Stimulated activated CD4-positive, alpha-beta T cell treated with anti-CD3 and anti-CD28 coated beads, Interleukin-15, amount 100 ng/mL, for 48 hours (primary cell): Measurements from ENCODE around the gene IGDCC3.
"Not testable (repeated sequence)": the region's sequence is repeated elsewhere in the genome, so short reads cannot be mapped to it uniquely, and the experiment has no call there.

Experiments
- DNase-seq, 2 donors: peaks; one replicate each; pipeline ENCODE4 v3.0.0-alpha.2; 2020; ENCODE audit warnings: low read depth in 2 of 2

Gene IGDCC3

DNA sequence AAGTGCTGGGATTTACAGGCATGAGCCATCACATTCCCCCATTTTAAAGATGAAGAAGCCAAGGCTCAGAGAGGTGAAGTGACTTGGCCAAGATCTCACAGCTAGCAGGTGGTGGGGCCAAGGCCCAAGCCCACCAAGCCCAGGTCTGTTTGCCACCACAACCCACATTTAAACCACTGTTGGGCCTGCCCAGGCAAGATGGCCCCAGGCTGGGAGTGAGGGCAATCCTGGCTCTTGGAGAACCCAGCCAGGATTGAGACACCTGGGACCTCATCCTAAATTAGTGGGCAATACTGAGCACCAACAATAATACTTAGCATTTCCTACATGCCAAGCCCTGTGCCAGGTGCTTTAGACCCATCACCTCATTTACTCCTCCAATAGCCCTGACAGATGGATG lies 6.9 kb downstream of the IGDCC3 start:
- no peak for DNase-seq

DNA sequence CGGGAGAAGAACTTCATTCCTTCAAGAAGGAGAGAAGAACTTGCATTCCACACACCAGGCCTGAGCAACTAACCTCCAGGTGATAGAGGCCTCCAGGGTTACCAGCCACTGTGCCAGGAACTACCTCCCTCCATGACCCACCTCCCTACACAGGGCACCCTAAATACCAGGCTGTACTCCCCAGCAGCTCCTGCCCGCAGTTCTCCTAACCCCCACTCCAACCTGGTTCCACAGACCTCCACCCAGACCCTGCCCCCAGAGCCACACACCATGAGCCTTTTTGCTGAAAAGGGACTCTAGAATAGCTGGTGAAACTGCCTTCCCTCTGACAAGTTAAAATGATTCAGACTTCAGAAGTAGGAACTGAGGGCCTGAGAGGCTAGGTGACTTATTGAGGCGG lies 8.2 kb downstream of the IGDCC3 start:
- no peak for DNase-seq

DNA sequence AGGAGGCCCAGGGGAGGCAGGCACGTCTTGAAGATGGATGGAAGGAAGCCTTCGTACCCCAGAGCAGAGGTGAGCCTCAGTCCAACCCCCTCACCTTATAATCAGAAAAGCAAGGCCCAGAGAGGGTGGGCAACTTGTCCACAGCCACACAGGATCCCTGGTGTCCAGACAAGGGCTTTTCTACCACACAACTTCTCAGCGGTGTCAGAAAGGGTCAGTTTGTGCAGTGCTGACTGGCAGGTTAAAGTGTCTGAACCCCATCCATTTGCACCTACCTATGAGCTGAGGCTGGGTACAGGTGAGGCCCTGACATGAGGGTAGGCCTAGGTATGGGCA lies 8.6 kb downstream of the IGDCC3 start:
- DNase-seq, result no peak

DNA sequence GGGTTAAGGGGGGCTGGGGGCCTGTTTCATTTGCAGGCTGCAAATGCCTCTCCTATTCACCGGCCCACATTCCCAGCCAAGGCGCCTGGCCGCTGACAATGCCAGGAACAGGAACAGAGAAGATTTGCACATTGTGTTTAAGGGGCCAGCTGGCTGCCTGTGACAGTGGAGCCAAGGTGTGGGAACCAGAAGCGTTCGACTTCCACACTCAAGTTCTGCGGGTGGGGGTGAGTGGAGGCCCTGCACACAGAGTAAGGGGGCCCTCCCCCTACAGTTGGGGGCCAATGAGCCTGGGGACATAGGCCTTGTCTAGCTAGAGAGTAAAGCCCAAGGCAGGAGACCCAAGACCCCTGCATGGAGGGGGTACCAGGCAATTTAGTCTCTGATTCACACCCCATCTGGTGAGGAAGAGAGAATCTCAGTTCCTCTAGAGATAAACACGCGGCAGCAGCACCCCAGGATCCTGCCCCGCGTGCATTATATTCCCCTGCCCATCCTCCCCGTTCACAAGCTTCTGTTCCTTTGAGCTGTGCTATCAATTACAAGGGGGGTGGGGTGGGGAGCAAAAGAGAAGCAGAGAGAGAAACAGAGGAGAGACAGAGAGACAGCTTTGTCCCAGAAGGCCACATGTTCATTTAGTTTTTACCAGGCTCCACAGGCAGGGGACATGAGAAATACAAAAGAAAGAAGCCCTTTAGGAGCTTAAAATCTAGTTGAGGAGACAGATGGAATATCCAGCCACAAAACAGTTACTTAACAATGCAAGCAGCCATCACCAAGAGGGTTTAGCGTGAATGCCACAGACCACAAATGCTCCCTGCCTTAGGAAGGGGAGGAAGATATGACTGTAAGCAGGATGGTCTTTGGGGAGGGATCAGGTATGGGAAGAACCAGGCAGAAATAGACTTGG lies 9.2 kb downstream of the IGDCC3 start:
- no peak for DNase-seq

DNA sequence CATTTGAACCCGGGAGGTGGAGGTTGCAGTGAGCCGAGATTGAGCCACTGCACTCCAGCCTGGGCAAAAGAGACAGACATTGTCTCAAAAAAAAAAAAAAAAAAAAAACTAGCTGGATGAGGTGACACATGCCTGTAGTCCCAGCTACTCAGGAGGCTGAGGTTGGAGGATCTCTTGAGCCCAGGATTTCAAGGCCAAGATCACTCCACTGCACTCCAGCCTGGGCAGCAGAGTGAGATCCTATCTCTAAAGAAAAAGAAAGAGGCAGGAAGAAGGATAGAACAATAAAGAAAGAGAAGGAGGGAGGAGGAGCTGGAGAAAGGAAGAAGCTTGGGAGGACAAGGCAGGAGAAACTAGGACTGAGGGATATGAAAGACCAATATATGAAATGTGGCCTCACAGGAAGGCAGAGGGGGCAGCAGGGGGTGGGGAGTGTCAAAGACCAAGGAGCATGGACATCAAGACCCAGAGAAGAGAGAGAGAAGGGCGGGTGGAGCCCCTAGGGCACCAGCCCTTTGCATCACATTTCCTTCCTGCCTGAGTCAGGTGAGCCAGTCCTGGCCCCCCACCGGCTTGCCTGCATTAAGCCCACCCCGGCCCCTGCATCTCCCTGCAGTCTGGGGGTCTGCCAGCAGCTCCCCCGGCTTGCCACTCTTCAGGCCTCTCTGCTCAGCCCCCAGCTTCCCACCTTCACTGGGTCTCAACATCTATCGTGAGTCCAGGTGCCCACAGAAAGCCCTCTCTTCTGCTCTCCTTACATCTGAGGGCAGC lies 11.5 kb downstream of the IGDCC3 start:
- no peak for DNase-seq

DNA sequence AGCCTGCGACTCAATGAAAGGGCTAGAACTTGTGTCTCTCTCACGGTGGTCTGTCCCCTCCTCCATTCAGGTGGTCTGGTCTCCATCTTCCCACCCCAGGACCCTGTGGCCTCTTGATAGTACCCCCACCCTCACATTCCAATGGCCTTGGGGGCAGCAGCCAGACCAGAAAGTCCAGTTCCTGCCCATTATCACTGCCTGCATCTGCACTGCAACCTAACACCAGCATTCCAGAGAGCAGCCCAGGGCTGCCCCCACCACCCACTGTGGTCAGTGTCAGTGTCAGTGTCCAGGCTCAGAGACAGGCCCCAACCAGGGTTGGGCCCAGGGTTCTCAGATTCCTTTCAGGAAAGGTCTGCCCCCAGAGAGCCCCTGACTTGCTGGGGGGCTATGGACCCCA lies 12.6 kb downstream of the IGDCC3 start:
- no peak for DNase-seq

DNA sequence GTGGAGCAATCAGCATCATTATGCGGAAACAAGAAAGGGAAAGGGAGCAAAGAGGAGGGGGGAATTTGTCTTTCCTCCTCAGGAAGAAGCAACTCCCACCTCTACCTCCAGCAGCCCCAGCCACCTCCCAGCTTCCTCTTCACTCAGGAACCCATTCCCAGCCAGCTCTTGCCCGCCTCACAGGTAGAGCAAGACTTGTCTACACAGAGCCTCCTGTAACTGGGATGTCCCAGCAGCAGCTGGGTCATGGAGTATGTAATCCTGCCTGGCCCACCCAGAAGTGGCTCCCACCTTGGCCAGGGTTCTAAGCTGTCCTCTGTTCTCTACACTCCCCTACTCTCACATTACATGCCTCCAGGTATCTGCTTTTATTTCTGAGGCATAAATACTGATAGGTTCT lies 14.0 kb downstream of the IGDCC3 start:
- DNase-seq, result no peak

DNA sequence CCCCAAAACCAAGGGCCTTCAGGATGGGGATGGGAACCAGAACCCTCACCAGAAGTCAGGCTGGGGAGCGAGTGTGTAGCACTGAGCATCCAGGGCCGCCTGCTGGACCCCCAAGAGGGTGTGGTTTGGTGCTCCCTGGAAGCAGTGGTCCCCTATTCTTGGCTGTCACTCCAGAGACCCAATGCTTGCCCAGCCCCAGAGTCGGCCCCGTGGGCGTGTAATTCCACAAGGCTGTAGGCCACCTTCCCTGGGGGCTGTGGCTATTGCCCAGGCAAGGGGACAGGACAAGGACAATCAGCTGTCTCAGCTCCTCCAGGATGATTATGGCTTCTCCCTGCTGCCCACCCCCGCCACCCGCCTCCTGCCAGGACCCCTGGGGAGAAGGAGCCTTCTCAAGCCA lies 14.5 kb downstream of the IGDCC3 start:
- DNase-seq, result no peak

DNA sequence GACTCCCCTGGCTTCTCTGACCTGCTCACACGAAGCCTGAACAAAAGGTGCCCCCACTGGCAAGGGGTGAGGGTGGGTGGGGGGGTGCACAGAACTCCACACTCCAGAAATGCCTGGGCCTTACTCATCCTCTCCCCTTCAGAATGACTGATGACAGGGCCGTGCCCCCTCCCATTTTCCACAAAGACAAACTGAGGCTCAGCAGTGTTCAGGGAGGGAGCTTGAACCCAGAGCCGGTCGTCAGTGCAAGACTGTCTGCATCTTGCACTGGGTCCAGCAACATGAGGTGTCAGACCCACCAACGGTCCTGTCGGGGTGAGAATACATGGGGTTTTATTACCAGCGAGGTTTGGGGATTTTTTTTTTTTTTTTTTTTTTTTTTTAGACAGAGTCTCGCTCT lies 15.3 kb downstream of the IGDCC3 start:
- no peak for DNase-seq

DNA sequence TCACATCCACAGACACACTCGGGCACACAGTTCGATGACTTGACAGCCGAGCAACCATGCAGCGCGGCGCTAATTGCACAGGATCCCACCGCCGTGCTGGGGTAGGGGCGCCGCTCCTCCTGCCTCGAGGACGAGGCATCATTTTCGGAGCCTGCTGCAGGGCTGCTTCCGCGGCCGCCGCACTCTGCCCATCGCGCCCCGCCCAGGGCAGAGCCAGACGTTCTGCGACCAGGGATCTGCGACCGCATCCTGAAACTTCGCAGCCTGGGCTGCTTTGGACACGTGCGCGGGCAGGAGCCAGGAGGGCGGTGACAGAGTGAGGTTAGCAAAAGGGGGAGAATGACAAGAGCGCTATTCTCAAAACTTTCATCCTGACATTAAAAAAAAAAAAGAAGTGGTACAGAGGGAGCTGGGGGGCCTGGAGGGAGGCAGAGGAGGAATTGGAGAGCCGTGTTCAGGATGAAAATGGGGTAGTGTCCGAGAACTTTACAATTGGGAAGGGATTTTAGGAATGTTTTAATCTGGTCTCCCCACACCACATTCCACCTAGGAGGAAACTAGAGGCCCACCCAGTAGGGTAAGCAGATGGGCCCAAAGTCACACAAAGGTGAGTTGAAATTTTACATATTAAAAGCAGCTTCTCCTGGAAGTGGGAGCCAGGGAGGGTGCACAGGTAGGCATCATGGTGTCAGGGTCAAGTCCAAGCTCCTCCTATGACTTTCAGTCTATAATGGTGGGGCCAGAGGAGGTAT lies 15.9 kb downstream of the IGDCC3 start:
- DNase-seq, result no peak

DNA sequence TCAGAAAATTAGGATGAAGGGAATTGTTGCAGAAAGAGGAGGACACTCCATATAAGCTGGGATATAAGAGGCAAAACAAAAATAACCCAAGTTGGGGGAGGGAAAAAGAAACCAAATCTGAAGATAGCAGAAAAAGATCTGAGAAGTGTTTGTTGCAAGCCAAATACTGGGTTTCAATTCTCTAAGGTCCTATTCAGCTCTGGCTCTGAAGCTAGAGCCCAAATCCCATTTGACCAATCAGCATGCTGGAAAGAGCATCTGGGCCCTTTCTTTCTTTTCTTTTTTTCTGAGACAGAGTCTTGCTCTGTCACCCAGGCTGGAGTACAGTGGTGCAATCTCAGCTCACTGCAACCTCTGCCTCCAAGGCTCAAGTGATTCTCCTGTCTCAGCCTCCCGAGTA lies 17.3 kb downstream of the IGDCC3 start:
- no peak for DNase-seq

DNA sequence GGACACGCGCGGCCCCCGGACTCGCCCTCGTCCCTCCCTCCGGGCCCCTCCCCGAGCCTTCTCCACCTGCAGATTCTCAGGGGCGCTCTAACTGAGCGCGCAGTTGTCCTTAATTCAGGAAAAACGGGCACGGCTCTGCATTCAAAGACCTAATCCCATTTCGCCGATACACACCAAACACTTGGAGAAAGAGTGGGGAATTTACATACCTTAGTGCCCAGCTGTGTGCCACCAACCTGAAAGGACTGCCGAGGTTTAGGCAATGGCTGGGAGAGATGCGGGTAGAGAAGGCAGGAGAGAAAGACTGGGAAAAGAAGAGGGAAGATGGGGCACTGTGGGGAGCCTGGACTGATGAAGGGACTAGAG lies 21.8 kb downstream of the IGDCC3 start:
- DNase-seq, result no peak

DNA sequence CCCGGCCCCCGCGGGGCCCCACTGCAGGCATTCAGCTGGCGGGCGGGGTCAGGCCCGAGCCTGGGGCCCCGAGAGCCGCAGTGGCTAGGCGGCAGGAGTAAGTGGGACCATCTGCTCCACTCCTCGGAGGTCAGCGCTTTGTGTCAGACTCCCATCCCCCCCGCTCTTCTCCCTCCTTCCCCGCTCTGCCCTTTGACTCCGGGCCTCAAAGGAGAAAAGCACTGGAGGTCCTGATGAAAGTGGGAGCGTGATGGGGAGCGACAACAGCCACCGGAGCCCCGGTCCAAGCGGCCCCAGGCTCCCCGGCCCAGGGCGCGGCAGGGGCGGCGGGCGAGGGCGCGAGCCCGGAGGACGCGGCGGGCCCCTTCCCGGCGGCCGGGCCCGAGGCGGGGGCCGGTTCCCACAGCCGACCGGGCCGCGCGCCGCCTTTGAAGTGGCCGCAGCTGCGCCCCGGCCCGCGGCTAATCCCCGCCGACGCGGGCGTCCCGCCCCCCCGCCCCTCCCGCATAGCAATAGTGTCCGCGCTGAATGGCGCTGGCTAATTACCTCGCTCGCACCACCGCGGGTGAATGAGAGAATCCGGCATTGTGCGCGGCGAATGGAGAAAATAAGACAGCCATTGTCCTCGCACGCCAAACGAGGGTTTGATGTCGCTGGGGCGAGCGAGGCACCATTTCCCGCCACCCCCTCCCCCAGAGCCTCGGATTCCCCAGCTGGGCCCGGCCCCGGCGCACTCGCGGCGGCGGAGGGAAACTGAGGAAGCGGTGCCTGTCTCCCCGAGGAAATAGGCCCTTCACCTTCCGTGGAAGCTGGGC lies 22.4 kb downstream of the IGDCC3 start:
- no peak for DNase-seq

DNA sequence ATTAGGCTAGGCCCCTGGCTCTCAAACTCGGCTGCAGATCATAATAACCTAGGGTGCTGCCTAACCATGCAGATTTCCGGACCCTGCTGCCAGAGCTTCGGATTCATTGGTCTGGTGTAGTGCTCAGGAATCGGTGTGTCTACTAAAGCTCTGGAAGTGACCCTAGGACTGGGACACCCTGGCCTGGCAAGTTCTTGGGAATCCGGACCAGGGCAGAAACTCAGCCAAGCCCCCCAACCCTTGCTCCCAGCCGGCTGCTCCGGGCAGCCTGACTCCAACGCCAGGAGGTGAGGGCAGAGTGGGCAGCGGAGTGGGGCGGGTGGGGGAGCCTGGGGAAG lies 23.0 kb downstream of the IGDCC3 start:
- no peak for DNase-seq

DNA sequence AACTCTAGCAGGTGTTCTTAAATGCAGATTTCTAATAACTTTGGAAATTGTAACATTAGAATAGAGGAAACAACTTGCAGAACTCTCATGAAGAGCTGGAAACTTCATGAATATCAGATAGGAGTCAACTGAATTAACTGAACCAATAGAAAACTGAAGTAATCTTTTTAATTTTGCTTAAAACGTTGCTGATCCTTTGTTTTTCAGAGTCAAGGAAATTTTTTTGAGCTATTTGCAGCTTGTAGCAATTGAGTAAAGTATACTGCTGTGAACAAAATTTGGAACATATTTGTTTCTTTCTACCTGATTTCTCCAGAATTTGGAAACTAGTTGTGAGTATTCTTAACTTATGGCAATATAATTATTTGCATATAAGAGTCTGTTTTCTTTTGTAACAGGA lies 25.8 kb downstream of the IGDCC3 start:
- DNase-seq, result not testable (repeated sequence)

DNA sequence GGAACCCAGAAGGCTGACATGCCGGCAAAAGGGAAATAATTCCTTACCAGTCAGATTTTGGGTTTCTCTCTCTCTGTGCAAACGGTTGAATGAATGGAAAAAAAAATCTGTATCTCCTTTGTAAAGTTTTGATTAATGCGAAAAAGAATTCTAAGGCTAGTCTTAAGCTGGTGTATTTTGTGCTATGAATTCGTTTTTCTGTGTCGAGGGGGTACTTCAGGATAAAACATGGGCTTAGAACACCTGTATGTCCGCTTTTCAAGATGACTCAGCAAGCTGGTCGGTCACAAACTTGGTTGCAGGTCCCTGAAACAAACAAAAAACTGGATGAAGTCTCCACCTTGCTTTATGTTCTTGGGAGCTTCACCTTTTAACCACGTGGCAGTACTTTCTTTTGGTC lies 28.5 kb downstream of the IGDCC3 start:
- DNase-seq, result no peak

DNA sequence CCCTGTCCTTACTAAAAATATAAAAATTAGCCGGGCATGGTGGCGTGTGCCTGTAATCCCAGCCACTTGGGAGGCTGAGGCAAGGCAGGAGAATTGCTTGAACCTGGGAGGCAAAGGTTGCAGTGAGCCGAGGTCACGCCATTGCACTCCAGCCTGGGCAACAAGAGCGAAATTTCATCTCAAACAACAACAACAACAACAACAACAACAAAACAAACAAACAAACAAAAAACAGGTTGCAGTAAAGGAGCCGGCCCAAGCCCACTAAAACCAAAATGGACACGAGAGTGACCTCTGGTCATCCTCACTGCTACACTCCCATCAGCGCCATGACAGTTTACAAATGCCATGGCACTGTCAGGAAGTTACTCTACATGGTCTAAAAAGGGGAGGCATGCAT lies 30.0 kb downstream of the IGDCC3 start:
- DNase-seq, result not testable (repeated sequence)

DNA sequence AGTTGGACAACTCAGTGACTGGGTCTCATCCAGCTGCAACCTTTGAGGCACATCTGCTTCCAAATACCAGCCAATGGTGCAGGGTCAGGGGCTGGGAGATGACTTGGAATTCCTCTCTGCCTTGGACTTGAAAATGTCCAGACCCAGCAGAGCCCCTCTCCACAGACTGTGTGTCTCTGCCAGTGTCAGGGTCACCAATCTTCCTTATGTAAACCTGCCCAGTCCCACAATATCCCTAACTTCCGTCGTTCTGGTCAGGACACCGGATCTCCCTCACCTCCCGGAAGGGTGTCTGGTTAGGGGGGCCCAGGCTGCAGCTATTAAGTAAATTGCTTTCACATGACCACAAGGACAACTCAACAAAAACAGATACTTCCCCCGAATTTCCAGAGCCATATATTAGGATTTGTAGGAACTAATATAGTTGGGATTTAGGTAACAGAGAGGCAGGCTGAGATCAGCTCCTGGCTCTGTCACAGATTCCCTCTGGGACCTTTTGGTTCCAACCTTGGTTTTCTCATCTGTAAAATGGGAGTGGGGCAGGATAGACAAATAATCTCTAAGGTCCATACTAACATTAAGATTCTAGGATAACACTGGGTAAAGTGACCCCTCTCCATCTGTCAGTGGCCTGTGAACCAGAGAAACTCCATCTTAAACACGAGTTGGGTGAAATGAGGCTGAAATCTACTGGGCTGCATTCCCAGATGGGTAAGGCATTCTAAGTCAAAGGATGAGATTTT lies 30.8 kb downstream of the IGDCC3 start:
- no peak for DNase-seq

DNA sequence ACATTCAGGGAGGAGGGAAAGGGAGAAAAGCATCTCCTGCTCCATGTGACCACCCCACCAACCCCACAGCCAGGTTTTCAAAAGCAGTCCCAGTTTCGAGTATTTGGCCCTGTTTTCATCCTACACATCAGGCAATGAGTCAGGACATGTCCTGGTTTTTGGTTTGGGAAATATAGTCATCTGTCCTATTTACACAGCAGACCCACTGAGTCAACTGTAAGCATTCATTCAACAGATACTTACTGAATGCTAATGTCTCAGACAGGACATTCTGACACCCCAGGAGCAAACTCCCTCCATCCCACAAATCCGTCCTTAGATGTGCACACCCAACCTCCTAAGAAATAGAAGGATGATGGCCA lies 32.9 kb downstream of the IGDCC3 start:
- no peak for DNase-seq

DNA sequence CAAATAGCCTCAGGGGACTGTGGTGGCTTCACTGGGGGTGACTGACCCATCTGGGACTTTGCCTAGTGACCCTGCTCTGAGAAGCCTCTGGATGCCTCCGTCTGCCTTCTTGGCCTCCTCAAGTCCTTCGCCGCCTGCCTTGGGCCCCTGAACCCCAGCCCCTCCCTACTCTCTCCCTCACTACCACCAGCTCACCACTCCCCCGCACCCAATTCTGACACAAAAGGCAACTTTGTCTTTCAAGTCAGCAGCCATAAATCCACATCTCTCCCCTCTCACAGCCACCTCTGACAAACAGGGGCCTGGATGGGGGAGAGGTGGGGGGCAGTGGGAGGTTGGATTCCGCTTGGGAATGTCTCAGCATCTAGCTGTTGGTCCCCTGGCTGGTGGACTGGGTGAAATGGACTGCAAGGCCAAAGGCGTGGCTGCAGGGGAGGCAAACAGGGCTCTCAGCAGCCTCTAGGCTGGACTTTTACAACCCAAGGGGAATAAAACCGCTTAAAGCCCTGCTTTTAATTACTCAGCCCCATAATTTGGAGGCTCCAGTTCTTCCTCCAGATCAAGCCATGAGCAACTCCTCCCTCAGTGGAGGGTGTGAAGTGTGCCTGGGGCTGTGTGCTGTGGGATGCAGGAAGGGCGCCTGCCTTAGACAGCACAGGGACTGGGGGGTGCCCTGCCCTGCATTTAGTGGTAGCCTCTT lies 33.4 kb downstream of the IGDCC3 start:
- DNase-seq, result no peak
